Retina (tissue), 1 donor: ENCODE measurements around the gene SH3TC1.

Experiments
- DNase-seq: peaks from one replicate; pipeline ENCODE4 v3.0.0-alpha.2; 2016

SH3TC1 gene

GRCh38 chr4:8280158-8280875, 81.2 kb downstream of the SH3TC1 start:
- no peak for DNase-seq

GRCh38 chr4:8280876-8281440, 81.9 kb downstream of the SH3TC1 start:
- no peak for DNase-seq

GRCh38 chr4:8281519-8282133, 82.5 kb downstream of the SH3TC1 start:
- DNase-seq: no peak

GRCh38 chr4:8282134-8282641, 83.1 kb downstream of the SH3TC1 start:
- no peak for DNase-seq

GRCh38 chr4:8282742-8283141, 83.7 kb downstream of the SH3TC1 start:
- DNase-seq: no peak

- DNase-seq: no peak
Observed at GRCh38 chr4:8283161-8283560, 84.1 kb downstream of the SH3TC1 start.

GRCh38 chr4:8283631-8284121, 84.6 kb downstream of the SH3TC1 start:
- no peak for DNase-seq

GRCh38 chr4:8284391-8284790, 85.3 kb downstream of the SH3TC1 start:
- no peak for DNase-seq

- DNase-seq: no peak
Observed at GRCh38 chr4:8285143-8285975, 86.3 kb downstream of the SH3TC1 start.

GRCh38 chr4:8285976-8286718, 87.1 kb downstream of the SH3TC1 start:
- no peak for DNase-seq

- DNase-seq: no peak
Observed at GRCh38 chr4:8286719-8287342, 87.7 kb downstream of the SH3TC1 start.

- DNase-seq: no peak
Observed at GRCh38 chr4:8287343-8288280, 88.5 kb downstream of the SH3TC1 start.

GRCh38 chr4:8289151-8289750, 90.2 kb downstream of the SH3TC1 start:
- no peak for DNase-seq

- no peak for DNase-seq
Observed at GRCh38 chr4:8289956-8290700, 91.0 kb downstream of the SH3TC1 start.

- DNase-seq: no peak
Observed at GRCh38 chr4:8290701-8290970, 91.5 kb downstream of the SH3TC1 start.
